Neural progenitor cell (in vitro differentiated cells): ENCODE data around the gene TACO1.

Experiments
- CTCF ChIP-seq: fragments of 200-600 bp; sonication (generic); IDR thresholded peaks from 2 replicates; pipeline ENCODE4 v1.5.1; 2017; ENCODE audit warnings: antibody characterized with exemption, mild to moderate bottlenecking
- EZH2 ChIP-seq: fragments of 200-600 bp; sonication (generic); IDR thresholded peaks from 2 replicates; pipeline ENCODE4 v1.6.1; 2017; ENCODE audit warnings: antibody characterized with exemption, mild to moderate bottlenecking, moderate library complexity
- EZH2phosphoT487 ChIP-seq: fragments of 200-600 bp; sonication (generic); IDR thresholded peaks from 2 replicates; pipeline ENCODE4 v1.6.1; 2017; ENCODE audit warnings: antibody characterized with exemption

GRCh38 chr17:63595132-63595531, 5.6 kb upstream of the TACO1 start:
- no peak for TF ChIP-seq CTCF
- no peak for TF ChIP-seq EZH2
- no peak for TF ChIP-seq EZH2phosphoT487
